A549 (cell line): ENCODE data around the gene IRX2. TPM values are rescaled to one million over a fixed set of nuclear protein-coding genes. Genes with fewer than 3 reads are reported as not detected.

Experiments
- ATAC-seq, 2 experiments: fragments of 200-7000 bp in 1 of 2; fragments of >200 bp in 1 of 2; cut with Nextera tagmentation in 1 of 2; cut with Tn5 transposase in 1 of 2; 3 replicates each; pipeline versions ENCODE4 v1.8.0 to v1.9.1; 2018 to 2020; ENCODE audit warnings: mild to moderate bottlenecking in 1 of 2, moderate library complexity in 1 of 2
- CTCF ChIA-PET: fragments of 300-600 bp; sonication (Branson Sonifier 250); formaldehyde crosslinking; extraction: SDS; loops from one replicate; lab custom pipeline; 2021; ENCODE audit warnings: antibody characterized with exemption, inconsistent platforms; lab: Yijun Ruan, JAX
- POLR2A ChIA-PET: fragments of 350-600 bp; formaldehyde crosslinking; extraction: SDS; loops from one replicate; lab custom pipeline; 2021; ENCODE audit warnings: antibody characterized with exemption, inconsistent platforms; lab: Yijun Ruan, JAX
- DNase-seq, 2 experiments: peaks; one replicate each; pipeline versions ENCODE4 v3.0.0 to v3.0.0-alpha.2; 2011 to 2016; ENCODE audit warnings: low read depth in 1 of 2, low spot score in 1 of 2
- FAIRE-seq: peaks from 2 replicates; lab custom pipeline; 2011; peaks lifted over from hg19 to GRCh38; lab: Jason Lieb, UNC
- H3K27ac ChIP-seq, 2 experiments: fragments of >200 bp; sonication (Bioruptor Twin); formaldehyde crosslinking; 3 replicates each; pipeline ENCODE4 v1.5.1; 2016 to 2017
- H3K4me1 ChIP-seq: fragments of >200 bp; sonication (Bioruptor Twin); formaldehyde crosslinking; 3 replicates; pipeline ENCODE4 v1.6.1; 2016
- H3K4me2 ChIP-seq: fragments of >200 bp; sonication (Bioruptor Twin); formaldehyde crosslinking; 3 replicates; pipeline ENCODE4 v1.6.1; 2016
- H3K4me3 ChIP-seq: fragments of >200 bp; sonication (Bioruptor Twin); formaldehyde crosslinking; 3 replicates; pipeline ENCODE4 v1.5.1; 2016
- H3K9me3 ChIP-seq: fragments of >200 bp; sonication (Bioruptor Twin); formaldehyde crosslinking; 3 replicates; pipeline ENCODE4 v1.6.1; 2016
- E2F6 ChIP-seq: IDR thresholded peaks from 2 replicates; pipeline ENCODE4 v1.6.1; 2012; ENCODE audit warnings: low read depth, borderline replicate concordance
- ESRRA ChIP-seq: fragments of 150-350 bp; IDR thresholded peaks from 2 replicates; pipeline ENCODE4 v1.6.1; 2014; ENCODE audit warnings: mild to moderate bottlenecking, low read length, borderline replicate concordance
- FOSB ChIP-seq: fragments of 250-450 bp; sonication (Bioruptor Pico); IDR thresholded peaks from 2 replicates; pipeline ENCODE4 v1.5.0; 2020; ENCODE audit warnings: mild to moderate bottlenecking, moderate library complexity
- GATA3 ChIP-seq: IDR thresholded peaks from 2 replicates; pipeline ENCODE4 v1.6.1; 2012; ENCODE audit warnings: borderline replicate concordance
- HES2 ChIP-seq: fragments of >200 bp; sonication (Bioruptor Twin); formaldehyde crosslinking; IDR thresholded peaks from 2 replicates; pipeline ENCODE4 v1.6.1; 2016
- HOXB5 ChIP-seq: fragments of 250-450 bp; sonication (Bioruptor Pico); IDR thresholded peaks from 2 replicates; pipeline ENCODE4 v1.5.0; 2020; ENCODE audit warnings: mild to moderate bottlenecking, moderate library complexity
- JUN ChIP-seq, 2 experiments: fragments of >200 bp; sonication (Bioruptor Twin); formaldehyde crosslinking; IDR thresholded peaks; 2 replicates in 1 of 2; 3 replicates in 1 of 2; pipeline ENCODE4 v1.6.1; 2016 to 2017
- JUNB ChIP-seq: fragments of >200 bp; sonication (Bioruptor Twin); formaldehyde crosslinking; IDR thresholded peaks from 2 replicates; pipeline ENCODE4 v1.6.1; 2016
- KDM1A ChIP-seq: fragments of 200-600 bp; sonication (generic); IDR thresholded peaks from 2 replicates; pipeline ENCODE4 v1.6.1; 2016; ENCODE audit warnings: low read depth, mild to moderate bottlenecking
- MAFK ChIP-seq: fragments of 450-650 bp; IDR thresholded peaks from 2 replicates; pipeline ENCODE4 v1.6.1; 2014; ENCODE audit not compliant: partially characterized antibody
- MYC ChIP-seq: IDR thresholded peaks from 2 replicates; pipeline ENCODE4 v1.6.1; 2012; ENCODE audit warnings: mild to moderate bottlenecking, inconsistent platforms, low read length, improper control_type of control experiment, borderline replicate concordance
- NPAS2 ChIP-seq: fragments of 250-450 bp; sonication (Bioruptor Pico); IDR thresholded peaks from 2 replicates; pipeline ENCODE4 v1.8.0; 2022; ENCODE audit warnings: mild to moderate bottlenecking, moderate library complexity, borderline replicate concordance
- PBX3 ChIP-seq: IDR thresholded peaks from 2 replicates; pipeline ENCODE4 v1.6.1; 2012
- PHF8 ChIP-seq: fragments of 200-600 bp; sonication (generic); IDR thresholded peaks from 2 replicates; pipeline ENCODE4 v1.6.1; 2016; ENCODE audit warnings: low read depth, mild to moderate bottlenecking, antibody characterized with exemption, moderate library complexity, borderline replicate concordance
- POLR2A ChIP-seq: IDR thresholded peaks from 2 replicates; pipeline ENCODE4 v1.6.1; 2012; ENCODE audit warnings: mild to moderate bottlenecking, low read length
- POLR2AphosphoS2 ChIP-seq: conservative IDR thresholded peaks from 2 replicates; pipeline ENCODE4 v1.6.1; 2012; ENCODE audit warnings: low read length, improper control_type of control experiment, inconsistent platforms
- RARB ChIP-seq: fragments of 250-450 bp; sonication (Bioruptor Pico); IDR thresholded peaks from 2 replicates; pipeline ENCODE4 v1.8.0; 2021; ENCODE audit warnings: mild to moderate bottlenecking, moderate library complexity
- RNF2 ChIP-seq: fragments of 200-600 bp; sonication (generic); IDR thresholded peaks from 2 replicates; pipeline ENCODE4 v1.6.1; 2016; ENCODE audit warnings: low read depth, mild to moderate bottlenecking, antibody characterized with exemption, moderate library complexity, borderline replicate concordance
- SMC3 ChIP-seq: fragments of >200 bp; sonication (Bioruptor Twin); formaldehyde crosslinking; IDR thresholded peaks from 3 replicates; pipeline ENCODE4 v1.6.1; 2018; ENCODE audit warnings: inconsistent platforms
- TFCP2L1 ChIP-seq: fragments of 250-450 bp; sonication (Bioruptor Pico); IDR thresholded peaks from 2 replicates; pipeline ENCODE4 v1.5.0; 2021; ENCODE audit warnings: mild to moderate bottlenecking
- ZC3H11A ChIP-seq: fragments of 450-650 bp; IDR thresholded peaks from 2 replicates; pipeline ENCODE4 v1.6.1; 2014; ENCODE audit warnings: antibody characterized with exemption, mild to moderate bottlenecking
- ZFP36 ChIP-seq: fragments of 450-650 bp; IDR thresholded peaks from 2 replicates; pipeline ENCODE4 v1.6.1; 2014; ENCODE audit warnings: borderline replicate concordance; ENCODE audit not compliant: partially characterized antibody
- ZNF302 ChIP-seq: fragments of 250-450 bp; sonication (Bioruptor Pico); IDR thresholded peaks from 2 replicates; pipeline ENCODE4 v1.9.0; 2021; ENCODE audit warnings: inconsistent platforms, mild to moderate bottlenecking, moderate library complexity
- WGBS: methylation state at CpG from one replicate; pipeline ENCODE4 v1.1.6; 2017; ENCODE audit errors: missing lambda C conversion rate; 5-methylcytosine and 5-hydroxymethylcytosine counted together
- polyA plus RNA-seq, 4 experiments: library from polyadenylated mRNA; depleted of rRNA in 3 of 4; stranded (reverse); fragments of >200 nt; fragmentation: RNase III in 1 of 4; extraction: RNeasy Plus Mini Kit Qiagen cat#74134 plus additional on column Dnase treatment in 1 of 4; gene quantifications; 2 replicates in 3 of 4; 3 replicates in 1 of 4; pipeline ENCODE4 v1.2.3, GENCODE V29; 2011 to 2017
- TF ChIP-seq, protein P1 (sequence below): fragments of 250-450 bp; sonication (Bioruptor Pico); IDR thresholded peaks from 2 replicates; pipeline ENCODE4 v1.5.0; 2020; ENCODE audit warnings: low read depth, mild to moderate bottlenecking, moderate library complexity
- TF ChIP-seq, protein P2 (sequence below): IDR thresholded peaks from 2 replicates; pipeline ENCODE4 v1.6.1; 2012
- TF ChIP-seq, protein P3 (sequence below): fragments of >200 bp; sonication (Bioruptor Twin); formaldehyde crosslinking; IDR thresholded peaks from 3 replicates; pipeline ENCODE4 v1.6.1; 2016

Gene IRX2
- polyA plus RNA-seq, 2 of the 4 experiments (the other 2 are of a cell fraction): 0.30 to 0.67 TPM

DNA sequence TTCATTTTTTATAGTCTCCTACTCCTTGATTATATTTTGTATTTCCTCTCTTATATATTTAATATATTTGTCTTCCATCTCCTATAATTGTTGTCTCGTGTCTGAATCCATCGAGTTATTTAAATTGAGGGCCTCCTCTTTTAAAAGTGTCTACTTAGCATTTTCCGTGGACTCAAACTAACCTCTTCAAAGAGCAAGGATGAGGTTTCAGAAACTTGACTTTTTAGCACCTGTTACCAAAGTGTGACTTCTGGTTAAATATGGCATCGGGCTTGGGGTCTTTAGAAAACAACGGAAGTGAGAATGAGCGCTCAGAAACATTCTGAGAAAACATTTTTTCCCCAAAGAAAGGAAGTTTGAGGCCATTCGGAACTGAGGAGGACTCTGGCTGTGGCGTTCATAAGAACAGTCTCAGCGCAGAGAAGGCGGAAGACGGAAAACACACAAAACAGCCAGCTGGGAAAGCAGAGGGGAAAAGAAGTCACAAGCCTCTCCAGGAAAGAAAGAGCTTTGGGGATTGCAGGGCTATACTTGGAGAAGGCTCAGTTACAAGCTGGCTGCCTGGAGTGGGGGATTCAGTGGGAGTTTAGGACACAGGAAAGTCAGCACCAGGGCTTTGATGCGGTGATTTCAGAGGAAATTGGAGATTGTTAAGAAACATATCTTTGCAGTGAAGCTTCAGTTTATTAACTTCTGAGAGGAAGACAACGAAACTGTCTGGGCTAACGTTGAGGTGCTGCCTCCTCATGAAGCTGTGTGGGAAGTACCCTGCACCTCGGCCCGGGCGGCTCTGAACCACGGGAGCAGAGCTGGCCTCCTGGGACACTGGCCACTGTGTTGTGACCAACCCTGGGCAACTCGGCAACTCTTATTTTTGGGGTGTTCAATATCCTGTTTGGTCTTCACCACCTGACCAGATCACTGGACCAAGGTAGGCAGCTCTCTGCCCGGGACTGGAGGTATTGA, 25.1 kb upstream of the IRX2 start:
- no peaks in the 10 kb centered on the region for H3K4me1 ChIP-seq
- POLR2A ChIA-PET: no interaction called here
- no peak for FAIRE-seq

DNA sequence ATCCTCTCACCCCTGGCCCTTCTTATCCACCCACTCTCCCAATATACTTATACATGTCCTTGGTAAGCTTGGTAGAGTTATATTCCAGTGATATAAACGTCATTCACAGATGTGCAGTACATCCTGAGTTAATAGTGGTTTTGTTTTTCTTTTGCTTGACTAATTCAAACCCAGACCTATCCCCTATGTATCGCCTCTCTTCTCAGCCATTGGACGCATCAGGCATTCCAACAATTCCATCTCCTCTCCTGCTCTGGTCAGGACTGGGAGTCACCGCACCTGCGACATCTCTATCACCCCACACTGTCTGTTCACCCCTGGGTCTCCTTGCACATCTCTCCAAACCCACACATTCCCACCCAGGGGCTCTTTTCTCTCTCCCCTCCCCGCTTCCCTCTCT, 21.9 kb upstream of the IRX2 start:
- ATAC-seq (no peak), DNase-seq (no peak), FAIRE-seq (no peak)
- no peaks in the 10 kb centered on the region for H3K4me1 ChIP-seq
- no peak overlapping the region for H3K4me3 ChIP-seq
- WGBS: 25% methylated on average over 6 of the region's 6 CpGs
- no peak for TF ChIP-seq NPAS2 (CRISPR knock-in tag)
- TF ChIP-seq ZFP36: no peak
- no peak for TF ChIP-seq ZNF302 (CRISPR knock-in tag)
- no peak for TF ChIP-seq KDM1A
- TF ChIP-seq GATA3: no peak
- TF ChIP-seq MYC: no peak
- no peak for TF ChIP-seq RNF2
- no peak for TF ChIP-seq POLR2A
- no peak for TF ChIP-seq HOXB5 (CRISPR knock-in tag)
- TF ChIP-seq, protein P1, sequence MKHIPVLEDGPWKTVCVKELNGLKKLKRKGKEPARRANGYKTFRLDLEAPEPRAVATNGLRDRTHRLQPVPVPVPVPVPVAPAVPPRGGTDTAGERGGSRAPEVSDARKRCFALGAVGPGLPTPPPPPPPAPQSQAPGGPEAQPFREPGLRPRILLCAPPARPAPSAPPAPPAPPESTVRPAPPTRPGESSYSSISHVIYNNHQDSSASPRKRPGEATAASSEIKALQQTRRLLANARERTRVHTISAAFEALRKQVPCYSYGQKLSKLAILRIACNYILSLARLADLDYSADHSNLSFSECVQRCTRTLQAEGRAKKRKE (CRISPR knock-in tag): no peak
- TF ChIP-seq POLR2AphosphoS2: no peak
- no peak for TF ChIP-seq TFCP2L1 (CRISPR knock-in tag)
- TF ChIP-seq PHF8: no peak
- no peak for TF ChIP-seq JUN (IDR thresholded peaks at IDR 0.05)
- TF ChIP-seq, protein P2, sequence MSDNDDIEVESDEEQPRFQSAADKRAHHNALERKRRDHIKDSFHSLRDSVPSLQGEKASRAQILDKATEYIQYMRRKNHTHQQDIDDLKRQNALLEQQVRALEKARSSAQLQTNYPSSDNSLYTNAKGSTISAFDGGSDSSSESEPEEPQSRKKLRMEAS: no peak
- no peak for TF ChIP-seq PBX3
- TF ChIP-seq E2F6: no peak
- no peak for TF ChIP-seq SMC3
- H3K4me2 ChIP-seq: no peak overlapping the region
- H3K27ac ChIP-seq: no peak overlapping the region
- POLR2A ChIA-PET: no interaction called here
- CTCF ChIA-PET: no interaction called here
- no peaks in the 10 kb centered on the region for H3K9me3 ChIP-seq

More for the DNA sequence above, 25.1 kb upstream of the IRX2 start:
- CTCF ChIA-PET: interaction anchor here (1.3 kb wide), 1 partner anchor 32 kb away, joined by 3 read pairs; no protein-coding TSS in a partner anchor
- Histone ChIP-seq H3K4me2 (no peak overlapping the region), H3K9me3 (no peaks in the 10 kb centered on the region)
- whole genome bisulfite sequencing: 21% methylated on average over 20 of the region's 20 CpGs
- no peak for DNase-seq
- TF ChIP-seq FOSB (CRISPR knock-in tag) (no peak), MAFK (peak; percentile 65)
- TF ChIP-seq, all 56 proteins: peak for 1
- no peak for ATAC-seq
- Histone ChIP-seq H3K27ac (no peak overlapping the region), H3K4me3 (no peak overlapping the region)

GRCh38 chr5:2767089-2767488, 15.6 kb upstream of the IRX2 start:
- DNase-seq (no peak), ATAC-seq (no peak), FAIRE-seq (no peak)
- Histone ChIP-seq H3K4me3 (no peak overlapping the region), H3K27ac (no peak overlapping the region), H3K4me1 (no peaks in the 10 kb centered on the region), H3K9me3 (no peaks in the 10 kb centered on the region), H3K4me2 (no peak overlapping the region)
- WGBS: 15% methylated on average over 6 of the region's 6 CpGs
- ChIA-PET POLR2A (no interaction called here), CTCF (no interaction called here)
- TF ChIP-seq HES2 (no peak), SMC3 (no peak), ZC3H11A (no peak), MAFK (no peak), ESRRA (no peak), JUNB (no peak), RARB (CRISPR knock-in tag) (no peak)
- TF ChIP-seq, protein P3, sequence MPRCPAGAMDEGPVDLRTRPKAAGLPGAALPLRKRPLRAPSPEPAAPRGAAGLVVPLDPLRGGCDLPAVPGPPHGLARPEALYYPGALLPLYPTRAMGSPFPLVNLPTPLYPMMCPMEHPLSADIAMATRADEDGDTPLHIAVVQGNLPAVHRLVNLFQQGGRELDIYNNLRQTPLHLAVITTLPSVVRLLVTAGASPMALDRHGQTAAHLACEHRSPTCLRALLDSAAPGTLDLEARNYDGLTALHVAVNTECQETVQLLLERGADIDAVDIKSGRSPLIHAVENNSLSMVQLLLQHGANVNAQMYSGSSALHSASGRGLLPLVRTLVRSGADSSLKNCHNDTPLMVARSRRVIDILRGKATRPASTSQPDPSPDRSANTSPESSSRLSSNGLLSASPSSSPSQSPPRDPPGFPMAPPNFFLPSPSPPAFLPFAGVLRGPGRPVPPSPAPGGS: no peak
